Coronary artery (tissue), 2 donors: ENCODE data around the gene TIPIN.
"Not testable (repeated sequence)": the region's sequence is repeated elsewhere in the genome, so short reads cannot be mapped to it uniquely, and the experiment has no call there.

Source experiments
- DNase-seq: peaks from one replicate; pipeline ENCODE4 v3.0.0-alpha.2; 2017; ENCODE audit warnings: low spot score
- H3K27ac ChIP-seq, 2 donors: fragments of 200-600 bp; sonication (generic); one replicate each; pipeline ENCODE4 v1.5.1; 2016 to 2019
- H3K4me3 ChIP-seq: fragments of 200-600 bp; sonication (generic); 2 replicates; pipeline ENCODE4 v1.5.1; 2016; ENCODE audit warnings: mild to moderate bottlenecking, moderate library complexity
- TF ChIP-seq, protein P1 (sequence below): fragments of 200-600 bp; sonication (generic); IDR thresholded peaks from one replicate; pipeline ENCODE4 v1.5.1; 2019; ENCODE audit warnings: antibody characterized with exemption

The TIPIN gene

GRCh38 chr15:66323312-66323928 is 33.1 kb downstream of the TIPIN start:
- no peak overlapping the region for H3K27ac ChIP-seq
- no peak overlapping the region for H3K4me3 ChIP-seq
- DNase-seq: no peak
- TF ChIP-seq, protein P1, sequence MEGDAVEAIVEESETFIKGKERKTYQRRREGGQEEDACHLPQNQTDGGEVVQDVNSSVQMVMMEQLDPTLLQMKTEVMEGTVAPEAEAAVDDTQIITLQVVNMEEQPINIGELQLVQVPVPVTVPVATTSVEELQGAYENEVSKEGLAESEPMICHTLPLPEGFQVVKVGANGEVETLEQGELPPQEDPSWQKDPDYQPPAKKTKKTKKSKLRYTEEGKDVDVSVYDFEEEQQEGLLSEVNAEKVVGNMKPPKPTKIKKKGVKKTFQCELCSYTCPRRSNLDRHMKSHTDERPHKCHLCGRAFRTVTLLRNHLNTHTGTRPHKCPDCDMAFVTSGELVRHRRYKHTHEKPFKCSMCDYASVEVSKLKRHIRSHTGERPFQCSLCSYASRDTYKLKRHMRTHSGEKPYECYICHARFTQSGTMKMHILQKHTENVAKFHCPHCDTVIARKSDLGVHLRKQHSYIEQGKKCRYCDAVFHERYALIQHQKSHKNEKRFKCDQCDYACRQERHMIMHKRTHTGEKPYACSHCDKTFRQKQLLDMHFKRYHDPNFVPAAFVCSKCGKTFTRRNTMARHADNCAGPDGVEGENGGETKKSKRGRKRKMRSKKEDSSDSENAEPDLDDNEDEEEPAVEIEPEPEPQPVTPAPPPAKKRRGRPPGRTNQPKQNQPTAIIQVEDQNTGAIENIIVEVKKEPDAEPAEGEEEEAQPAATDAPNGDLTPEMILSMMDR: no peak

GRCh38 chr15:66312144-66312543 is 44.3 kb downstream of the TIPIN start:
- Histone ChIP-seq H3K4me3 (no peak overlapping the region), H3K27ac (no peak overlapping the region)
- no peak for DNase-seq
- TF ChIP-seq, protein P1: no peak

GRCh38 chr15:66310786-66311185 is 45.7 kb downstream of the TIPIN start:
- Histone ChIP-seq H3K27ac (no peak overlapping the region), H3K4me3 (no peak overlapping the region)
- DNase-seq: no peak
- TF ChIP-seq, protein P1: no peak

DNA sequence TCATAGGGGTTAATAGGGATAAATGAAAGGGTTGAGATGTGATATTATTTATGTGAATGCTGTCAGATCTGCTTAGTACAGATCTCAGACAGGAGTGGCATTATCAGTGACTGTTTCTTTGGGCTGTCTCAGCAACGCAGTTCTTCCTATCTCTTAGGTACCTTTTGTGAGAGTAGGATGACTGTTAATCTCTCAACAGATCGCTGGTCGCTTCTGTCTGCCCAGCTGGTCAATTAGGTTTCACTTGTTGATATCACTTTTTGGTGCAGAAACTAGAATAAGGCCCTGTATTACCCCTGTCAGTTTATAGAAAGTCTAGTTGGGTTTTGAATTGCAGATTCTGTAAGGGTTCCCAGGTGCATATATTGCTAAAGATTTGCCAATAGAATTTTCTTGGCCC is 46.7 kb downstream of the TIPIN start:
- TF ChIP-seq, protein P1: no peak
- Histone ChIP-seq H3K27ac (no peak overlapping the region), H3K4me3 (no peak overlapping the region)
- no peak for DNase-seq

GRCh38 chr15:66308531-66308930 is 48.0 kb downstream of the TIPIN start:
- DNase-seq: no peak
- H3K27ac ChIP-seq: no peak overlapping the region
- TF ChIP-seq, protein P1: no peak
- no peak overlapping the region for H3K4me3 ChIP-seq

- no peak for DNase-seq
- no peak overlapping the region for H3K4me3 ChIP-seq
- H3K27ac ChIP-seq: no peak overlapping the region
- TF ChIP-seq, protein P1: no peak
These were observed 50.1 kb downstream of the TIPIN start for GRCh38 chr15:66306381-66306780.

DNA sequence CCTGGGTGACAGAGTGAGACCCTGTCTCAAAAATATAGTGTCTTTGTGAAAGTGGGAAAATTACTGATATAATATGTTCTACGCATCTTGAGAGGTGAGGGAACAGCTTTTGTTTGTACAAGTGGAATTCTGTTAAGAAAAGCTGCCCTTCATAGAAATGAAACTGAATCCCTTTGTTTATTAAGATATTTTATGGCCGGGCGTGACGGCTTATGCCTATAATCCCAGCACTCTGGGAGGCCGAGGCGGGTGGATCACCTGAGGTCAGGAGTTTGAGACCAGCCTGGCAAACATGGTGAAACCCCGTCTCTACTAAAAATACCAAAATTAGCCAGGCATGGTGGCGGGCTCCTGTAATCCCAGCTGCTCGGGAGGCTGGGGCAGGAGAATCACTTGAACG is 52.1 kb downstream of the TIPIN start:
- H3K4me3 ChIP-seq, DNase-seq, H3K27ac ChIP-seq: not testable (repeated sequence)
